ENCODE data around the gene SELENOK. TPM values are rescaled to one million over a fixed set of nuclear protein-coding genes. Genes with fewer than 3 reads are reported as not detected.

Gene SELENOK
- total RNA-seq, 1 experiment from 2014 or later = 16.3 TPM

DNA sequence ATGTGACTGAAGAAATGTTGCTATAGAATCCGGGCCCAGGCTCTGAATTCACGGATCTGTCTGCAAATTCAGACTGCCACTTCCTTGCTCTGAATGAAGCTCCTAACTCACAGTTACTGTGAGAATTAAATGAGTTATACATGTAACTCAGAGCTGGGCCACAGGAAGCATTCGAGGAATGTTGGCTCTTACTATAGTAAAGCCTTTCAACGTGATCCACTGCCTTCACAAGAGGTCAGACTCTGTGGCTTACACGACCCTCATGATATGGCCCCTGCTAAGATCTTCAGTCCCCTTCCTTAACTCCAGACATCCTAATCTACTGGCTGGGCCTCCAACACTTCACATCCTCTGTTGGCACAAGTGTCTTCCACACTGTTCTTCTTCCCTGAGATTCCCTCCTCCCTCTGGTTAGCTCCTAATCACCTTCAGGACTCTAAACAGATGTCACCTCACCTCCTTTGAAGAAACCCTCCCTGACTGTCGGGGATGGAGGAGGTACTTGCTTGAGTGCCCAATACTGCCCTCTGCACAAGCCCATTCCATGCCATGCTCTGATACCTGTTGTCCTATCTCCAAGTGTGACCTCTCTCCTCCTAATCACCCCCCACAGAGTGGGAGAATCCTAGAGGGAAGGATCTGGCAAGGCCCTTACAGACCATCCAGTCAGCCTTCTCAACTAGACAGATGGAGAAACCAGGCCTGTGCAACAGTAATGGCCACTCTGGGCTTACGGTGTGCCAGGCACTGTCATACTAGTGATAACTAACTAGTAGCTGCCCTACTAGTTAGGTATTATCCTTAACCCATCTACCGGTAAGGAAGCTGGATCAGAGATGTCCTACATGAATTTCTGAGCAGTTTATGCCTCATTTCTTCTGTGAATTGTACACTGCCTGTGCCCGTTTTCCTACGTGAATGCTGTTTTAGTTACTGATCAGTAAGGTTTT lies 11.0 kb downstream of the SELENOK start:
- H3K9me3 ChIP-seq (ENCODE audit: control insufficient read depth, insufficient read depth, low read depth, low read length) = no peaks in the 10 kb centered on the region
- ATAC-seq = no peak
- no TSS peak for BruUV-seq (replicated peaks)
- POLR2A ChIA-PET = no interaction called here
- intact Hi-C loops (cut with micrococcal nuclease; ENCODE audit: unreplicated experiment) (no loop called here), in situ Hi-C loops (cut with HindIII; ENCODE audit: low pct_unique_long_range_greater_than_20kb, low sequenced_read_pairs) (no loop called here)
- TF ChIP-seq POLR2AphosphoS5 (IDR thresholded peaks at IDR 0.05; ENCODE audit: low read depth, low read length) (no peak), SIN3A (IDR thresholded peaks at IDR 0.05; ENCODE audit: borderline replicate concordance, insufficient read depth, low read depth, low read length) (no peak), TCF7L2 (IDR thresholded peaks at IDR 0.05; ENCODE audit: low read depth, low read length) (no peak), REST (IDR thresholded peaks at IDR 0.05; ENCODE audit: insufficient read depth in 1 of 2, low read depth in 2 of 2, low read length in 1 of 2) (no peak)
- TF ChIP-seq, protein P1, sequence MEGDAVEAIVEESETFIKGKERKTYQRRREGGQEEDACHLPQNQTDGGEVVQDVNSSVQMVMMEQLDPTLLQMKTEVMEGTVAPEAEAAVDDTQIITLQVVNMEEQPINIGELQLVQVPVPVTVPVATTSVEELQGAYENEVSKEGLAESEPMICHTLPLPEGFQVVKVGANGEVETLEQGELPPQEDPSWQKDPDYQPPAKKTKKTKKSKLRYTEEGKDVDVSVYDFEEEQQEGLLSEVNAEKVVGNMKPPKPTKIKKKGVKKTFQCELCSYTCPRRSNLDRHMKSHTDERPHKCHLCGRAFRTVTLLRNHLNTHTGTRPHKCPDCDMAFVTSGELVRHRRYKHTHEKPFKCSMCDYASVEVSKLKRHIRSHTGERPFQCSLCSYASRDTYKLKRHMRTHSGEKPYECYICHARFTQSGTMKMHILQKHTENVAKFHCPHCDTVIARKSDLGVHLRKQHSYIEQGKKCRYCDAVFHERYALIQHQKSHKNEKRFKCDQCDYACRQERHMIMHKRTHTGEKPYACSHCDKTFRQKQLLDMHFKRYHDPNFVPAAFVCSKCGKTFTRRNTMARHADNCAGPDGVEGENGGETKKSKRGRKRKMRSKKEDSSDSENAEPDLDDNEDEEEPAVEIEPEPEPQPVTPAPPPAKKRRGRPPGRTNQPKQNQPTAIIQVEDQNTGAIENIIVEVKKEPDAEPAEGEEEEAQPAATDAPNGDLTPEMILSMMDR (IDR thresholded peaks at IDR 0.05) = no peak
- no peaks in the 10 kb centered on the region for H3K27me3 ChIP-seq (ENCODE audit: control insufficient read depth, insufficient read depth, low read length)
- peaks cover 4% of the 10 kb centered on the region; the same call in 1 of the 2 replicates for H3K4me1 ChIP-seq (ENCODE audit: control insufficient read depth, insufficient read depth, low read length)
- no peak for DNase-seq (ENCODE audit: low read depth, low spot score)
- CTCF ChIA-PET = no interaction called here
- peak overlapping the region; percentile 86 for H3K27ac ChIP-seq (ENCODE audit: low read length)
- peaks cover 22% of the 10 kb centered on the region for H3K36me3 ChIP-seq (ENCODE audit: control insufficient read depth, insufficient read depth, low read length)
- peak overlapping the region; percentile 81 to 85 for H3K4me3 ChIP-seq (ENCODE audit: low read depth in 2 of 2, low read length in 2 of 2)

DNA sequence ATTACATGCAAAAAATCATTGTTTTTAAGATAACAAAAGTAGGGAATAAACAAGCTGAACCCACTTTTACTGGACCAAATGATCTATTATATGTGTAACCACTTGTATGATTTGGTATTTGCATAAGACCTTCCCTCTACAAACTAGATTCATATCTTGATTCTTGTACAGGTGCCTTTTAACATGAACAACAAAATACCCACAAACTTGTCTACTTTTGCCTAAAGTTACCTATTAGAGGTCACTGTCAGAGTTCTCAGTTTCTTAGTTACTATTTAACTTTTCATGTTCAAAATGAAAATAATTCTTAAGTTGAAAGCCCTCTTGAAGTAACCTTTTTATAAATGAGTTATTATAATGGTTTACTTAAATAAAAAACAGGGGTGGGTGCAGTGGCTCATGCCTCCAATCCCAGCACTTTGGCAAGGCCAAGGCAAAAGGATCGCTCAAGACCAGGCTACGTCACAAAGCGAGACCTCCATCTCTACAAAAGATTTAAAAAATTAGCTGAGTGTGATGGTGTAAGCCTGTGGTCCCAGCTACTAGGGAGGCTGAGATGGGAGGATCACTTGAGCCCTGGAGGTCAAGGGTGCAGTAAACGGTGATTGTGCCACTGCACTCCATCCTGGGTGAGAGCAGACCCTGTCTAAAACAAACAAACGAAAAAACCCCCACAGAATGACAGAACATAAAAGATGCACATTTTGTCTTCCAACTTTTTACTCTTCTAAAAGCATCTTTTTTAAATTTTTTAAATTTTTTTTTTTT lies 25.7 kb downstream of the SELENOK start:
- no peak overlapping the region for H3K27ac ChIP-seq (ENCODE audit: low read length)
- no peak overlapping the region for H3K4me3 ChIP-seq (ENCODE audit: low read depth in 2 of 2, low read length in 2 of 2)
- no peaks in the 10 kb centered on the region for H3K27me3 ChIP-seq (ENCODE audit: control insufficient read depth, insufficient read depth, low read length)
- no peak for DNase-seq (ENCODE audit: low read depth, low spot score)
- H3K4me1 ChIP-seq (ENCODE audit: control insufficient read depth, insufficient read depth, low read length) = no peaks in the 10 kb centered on the region
- TF ChIP-seq REST (IDR thresholded peaks at IDR 0.05; ENCODE audit: insufficient read depth in 1 of 2, low read depth in 2 of 2, low read length in 1 of 2) (no peak), POLR2AphosphoS5 (IDR thresholded peaks at IDR 0.05; ENCODE audit: low read depth, low read length) (no peak), TCF7L2 (IDR thresholded peaks at IDR 0.05; ENCODE audit: low read depth, low read length) (no peak), SIN3A (IDR thresholded peaks at IDR 0.05; ENCODE audit: borderline replicate concordance, insufficient read depth, low read depth, low read length) (no peak)
- TF ChIP-seq, protein P1 (IDR thresholded peaks at IDR 0.05) = no peak
- ChIA-PET POLR2A (no interaction called here), CTCF (no interaction called here)
- in situ Hi-C loops (cut with HindIII; ENCODE audit: low pct_unique_long_range_greater_than_20kb, low sequenced_read_pairs) = no loop called here
- BruUV-seq (replicated peaks) = no TSS peak
- intact Hi-C loops (cut with micrococcal nuclease; ENCODE audit: unreplicated experiment) = no loop called here
- no peak for ATAC-seq
- H3K9me3 ChIP-seq (ENCODE audit: control insufficient read depth, insufficient read depth, low read depth, low read length) = no peaks in the 10 kb centered on the region
- H3K36me3 ChIP-seq (ENCODE audit: control insufficient read depth, insufficient read depth, low read length) = peaks cover 2% of the 10 kb centered on the region; the same call in 1 of the 2 replicates
